ENCODE data around the gene TMCC1.
"Not testable (repeated sequence)": the region's sequence is repeated elsewhere in the genome, so short reads cannot be mapped to it uniquely, and the experiment has no call there.

The TMCC1 gene

DNA sequence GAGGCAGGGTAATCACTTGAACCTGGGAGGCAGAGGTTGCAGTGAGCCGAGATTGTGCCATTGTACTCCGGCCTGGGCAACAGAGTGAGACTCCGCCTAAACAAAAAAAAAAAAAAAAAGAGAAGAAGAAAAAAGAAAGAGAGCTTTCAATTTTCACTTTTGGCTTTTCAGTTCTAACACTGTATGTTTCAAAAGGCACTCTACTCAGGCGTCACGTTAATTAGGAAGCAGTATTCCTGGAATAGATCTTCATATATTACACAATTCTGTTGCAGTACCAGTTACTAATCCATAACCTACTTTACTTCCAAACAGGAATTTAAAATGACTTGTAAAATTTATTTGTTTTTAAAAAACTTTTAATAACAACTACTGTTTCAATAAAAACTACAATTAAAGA is 155.3 kb downstream of the TMCC1 start:
- in situ Hi-C loops (cut with HindIII; ENCODE audit: low sequenced_read_pairs): no loop called here

DNA sequence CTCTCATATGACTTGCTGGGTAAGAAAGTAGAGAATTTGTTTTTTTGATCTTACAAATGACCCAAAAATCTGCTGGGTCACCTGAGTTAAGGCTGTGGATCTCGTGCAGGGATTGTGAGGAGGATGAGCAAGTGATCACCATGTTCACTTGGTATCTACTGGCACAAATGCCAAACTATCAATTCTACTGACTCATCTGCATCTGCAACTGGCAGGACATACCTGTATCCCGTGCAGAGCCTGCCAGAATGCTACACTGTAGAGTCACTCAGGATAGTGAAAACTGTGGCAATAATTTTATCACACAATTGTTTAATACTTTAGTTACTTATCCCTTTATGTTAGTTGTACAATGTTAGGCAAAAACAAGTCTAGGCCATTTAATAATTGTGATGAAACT is 157.4 kb downstream of the TMCC1 start:
- in situ Hi-C loops (cut with HindIII; ENCODE audit: low sequenced_read_pairs): no loop called here

DNA sequence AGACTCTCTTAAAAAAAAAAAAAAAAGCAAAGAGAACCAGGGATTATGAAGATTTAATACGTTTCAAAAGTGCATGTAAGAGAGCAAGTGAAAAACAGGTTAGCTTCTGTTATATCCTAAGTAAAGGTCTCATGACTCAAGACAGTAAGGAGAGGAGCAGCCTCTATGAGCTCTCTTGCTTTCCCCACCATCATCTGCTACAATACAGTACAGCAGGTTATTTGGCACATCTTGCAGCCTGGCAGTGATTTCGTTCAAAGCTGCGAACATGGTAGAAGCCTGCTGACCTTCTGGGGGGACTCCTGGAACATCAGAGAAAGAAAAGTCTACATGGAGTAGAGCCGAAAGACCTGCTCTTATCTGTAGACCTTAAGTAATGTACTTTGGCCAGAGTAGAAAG is 157.9 kb downstream of the TMCC1 start:
- in situ Hi-C loops (cut with HindIII; ENCODE audit: low sequenced_read_pairs): no loop called here

DNA sequence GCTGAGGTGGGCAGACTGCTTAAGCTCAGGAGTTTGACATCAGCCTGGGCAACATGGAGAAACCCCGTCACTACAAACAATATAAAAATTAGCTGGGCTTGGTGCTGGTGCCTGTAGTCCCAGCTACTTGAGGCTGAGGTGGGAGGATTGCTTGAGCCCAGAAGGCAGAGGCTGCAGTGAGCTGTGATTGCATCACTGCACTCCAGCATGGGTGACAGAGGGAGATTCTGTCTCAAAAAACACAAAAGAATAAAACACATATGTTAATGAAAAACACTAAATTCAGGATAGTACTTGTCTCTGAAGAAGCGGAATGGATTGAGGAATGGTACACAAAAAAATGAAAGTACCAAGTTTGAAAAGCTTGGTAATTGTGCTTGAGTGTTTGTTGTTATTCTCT is 159.1 kb downstream of the TMCC1 start:
- in situ Hi-C loops (cut with HindIII; ENCODE audit: low sequenced_read_pairs): loop anchor here (5.0 kb wide), 1 partner anchor 48 kb away; no protein-coding TSS in a partner anchor

DNA sequence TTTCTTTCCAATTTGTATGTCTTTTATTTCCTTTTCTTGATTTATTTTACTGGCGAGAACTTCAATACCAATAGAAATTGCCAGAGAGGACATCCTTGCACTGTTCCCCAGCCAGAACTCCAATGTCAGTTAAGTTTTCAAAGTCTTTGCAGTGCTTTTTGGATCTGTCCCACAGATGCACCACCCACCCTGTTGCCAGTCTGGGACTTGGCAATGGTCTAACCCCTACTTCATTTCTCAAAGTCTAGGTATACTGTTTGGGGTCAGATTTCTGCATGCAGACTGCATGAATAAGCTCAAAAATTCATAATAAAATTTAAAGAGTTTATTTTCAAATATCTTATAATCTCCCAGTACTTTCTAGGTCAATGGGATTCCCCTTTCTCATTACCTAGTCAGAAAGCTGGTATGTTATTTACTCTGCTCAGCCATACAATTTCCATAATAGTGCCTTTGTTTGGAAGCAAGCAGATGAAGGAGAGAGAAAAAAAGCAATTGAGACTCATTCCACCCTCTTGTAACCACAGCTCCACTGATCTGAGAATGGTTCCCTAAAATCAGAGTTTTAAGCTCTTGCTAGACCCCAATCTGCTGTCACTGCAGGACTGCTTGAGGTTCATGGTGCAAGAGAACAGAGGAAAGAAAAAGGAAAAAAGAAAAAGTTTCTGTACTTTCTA is 161.2 kb downstream of the TMCC1 start:
- in situ Hi-C loops (cut with HindIII; ENCODE audit: low sequenced_read_pairs): loop anchor here (5.0 kb wide), 1 partner anchor 50 kb away; no protein-coding TSS in a partner anchor

DNA sequence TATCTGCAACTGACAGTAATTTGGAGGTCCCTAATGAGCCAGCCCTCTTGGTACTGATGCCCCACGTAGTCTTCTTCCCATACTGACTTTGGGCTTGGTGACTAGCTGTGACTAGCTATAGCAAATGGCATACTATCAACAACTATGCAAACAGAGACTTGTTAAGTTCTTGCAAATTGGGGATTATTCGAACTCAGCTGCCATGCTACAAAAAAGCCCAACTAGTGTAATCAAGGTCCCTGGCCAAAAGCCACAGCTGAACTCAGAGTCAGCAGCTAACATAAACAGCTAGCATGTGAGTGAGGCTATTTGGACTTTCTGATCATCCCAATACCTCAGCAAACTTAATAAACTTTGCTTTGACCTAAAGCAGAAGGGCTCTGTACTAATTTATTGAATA is 165.8 kb downstream of the TMCC1 start:
- in situ Hi-C loops (cut with HindIII; ENCODE audit: low sequenced_read_pairs): no loop called here

DNA sequence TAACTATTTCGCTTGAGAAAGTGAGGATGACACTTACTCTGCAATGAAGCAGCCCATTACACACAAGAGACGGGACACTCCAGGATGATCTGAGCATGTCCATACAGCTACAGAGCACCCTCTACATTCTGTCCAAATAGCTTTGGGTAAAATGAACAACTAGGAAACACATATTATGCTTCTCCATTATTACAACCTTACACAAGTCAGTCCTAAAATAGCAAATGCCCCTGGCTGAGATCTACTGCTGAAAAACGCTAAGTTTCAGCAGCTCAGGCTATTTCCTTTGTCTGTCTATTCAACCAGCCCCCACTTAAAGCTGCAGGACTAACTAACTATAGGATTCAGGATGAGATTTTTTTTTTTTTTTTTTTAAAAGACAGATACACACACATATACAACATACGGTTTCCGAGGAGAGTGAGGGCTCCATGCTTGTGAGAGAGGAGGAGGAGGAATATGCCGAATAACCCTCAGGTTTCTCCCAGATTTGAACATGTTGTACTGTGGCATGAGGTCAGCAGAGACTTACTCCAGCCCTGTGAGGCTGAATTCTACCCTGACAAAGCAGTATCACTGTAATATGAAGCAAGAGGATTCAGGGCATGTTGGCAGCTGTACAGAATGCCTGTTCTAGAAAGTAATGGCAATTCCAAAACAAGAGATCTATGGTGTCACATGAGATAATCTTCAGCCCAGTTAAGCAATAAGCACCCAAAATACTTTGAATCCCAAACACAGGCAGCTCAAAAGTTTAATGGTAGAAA is 169.8 kb downstream of the TMCC1 start:
- in situ Hi-C loops (cut with HindIII; ENCODE audit: low sequenced_read_pairs): no loop called here

DNA sequence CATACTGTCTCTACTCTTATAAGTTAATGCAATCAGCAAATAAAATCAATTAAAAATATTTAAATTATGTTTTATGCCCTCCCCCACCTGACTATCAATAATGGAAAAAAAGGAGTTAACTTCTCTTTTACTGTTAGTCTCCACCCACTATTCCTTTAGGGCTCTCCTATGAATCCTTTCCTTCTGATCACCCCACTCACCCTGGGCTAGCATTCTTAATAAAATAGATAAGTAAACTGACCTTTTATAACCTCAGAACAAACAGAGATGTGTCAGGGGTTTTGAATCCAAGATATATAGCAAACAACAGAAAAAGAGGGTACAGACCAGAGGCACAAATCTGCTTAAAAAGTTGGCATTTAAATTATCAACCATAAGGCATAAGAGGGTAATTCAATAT is 171.0 kb downstream of the TMCC1 start:
- in situ Hi-C loops (cut with HindIII; ENCODE audit: low sequenced_read_pairs): no loop called here

DNA sequence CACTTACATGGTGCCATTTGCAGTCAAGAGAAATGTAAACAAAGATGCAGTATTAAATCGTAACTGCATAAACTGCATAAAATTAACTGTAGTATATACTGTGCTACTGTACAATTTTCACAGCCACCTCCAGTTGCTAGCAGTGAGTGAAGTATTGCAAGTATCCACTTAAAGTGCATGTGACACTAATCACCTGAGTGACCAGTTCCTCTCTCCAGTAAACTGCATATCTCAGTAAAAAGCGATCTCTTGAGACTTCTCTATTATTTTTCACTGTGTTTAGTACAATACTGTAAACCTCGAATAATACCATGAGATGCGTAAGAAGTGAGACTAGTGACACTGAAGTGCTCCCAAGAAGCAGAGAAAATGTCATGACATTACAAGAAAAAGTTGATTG is 175.3 kb downstream of the TMCC1 start:
- in situ Hi-C loops (cut with HindIII; ENCODE audit: low sequenced_read_pairs): no loop called here

DNA sequence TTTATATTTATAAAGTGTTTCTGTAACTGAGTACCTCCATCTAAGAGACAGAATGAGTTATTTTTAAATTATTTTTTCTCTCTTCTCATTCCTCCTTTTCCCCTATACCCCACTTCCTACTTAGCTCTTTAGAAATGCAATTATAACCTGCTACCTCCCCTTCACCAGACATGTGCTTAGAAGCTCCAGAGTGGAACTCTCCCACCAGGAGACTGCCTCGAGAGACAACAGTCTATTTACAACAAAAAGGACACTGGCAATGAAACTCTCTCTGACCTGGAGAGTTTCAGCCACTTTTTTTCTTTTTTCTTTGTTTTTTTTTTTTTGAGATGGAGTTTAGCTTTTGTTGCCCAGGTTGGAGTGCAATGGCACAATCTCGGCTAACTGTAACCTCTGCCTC is 177.7 kb downstream of the TMCC1 start:
- in situ Hi-C loops (cut with HindIII; ENCODE audit: low sequenced_read_pairs): no loop called here

DNA sequence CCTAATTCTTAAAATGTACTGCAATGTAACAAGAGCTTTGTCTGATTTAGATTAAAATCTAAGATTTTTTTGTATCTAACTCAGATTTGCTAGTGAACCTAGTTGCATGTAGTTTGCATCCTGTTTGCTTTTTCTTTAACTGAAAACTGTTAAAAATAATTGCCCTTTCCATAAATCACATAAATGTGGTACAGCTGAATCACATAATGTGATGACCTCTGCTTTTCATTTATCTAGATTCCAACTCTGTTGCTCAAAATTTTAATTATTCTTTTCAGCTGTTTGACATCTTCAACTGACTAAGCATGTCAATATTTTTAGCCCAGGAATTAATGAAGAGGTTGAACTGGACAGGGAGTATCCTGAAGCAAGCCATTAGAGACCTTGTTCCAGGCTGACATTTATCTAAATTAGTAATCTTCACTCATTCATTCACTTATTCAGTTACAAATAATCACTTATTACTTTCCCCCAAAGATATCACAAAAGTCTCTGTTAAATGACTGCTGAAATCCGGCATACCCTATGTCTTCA is 185.1 kb downstream of the TMCC1 start:
- in situ Hi-C loops (cut with HindIII; ENCODE audit: low sequenced_read_pairs): no loop called here

DNA sequence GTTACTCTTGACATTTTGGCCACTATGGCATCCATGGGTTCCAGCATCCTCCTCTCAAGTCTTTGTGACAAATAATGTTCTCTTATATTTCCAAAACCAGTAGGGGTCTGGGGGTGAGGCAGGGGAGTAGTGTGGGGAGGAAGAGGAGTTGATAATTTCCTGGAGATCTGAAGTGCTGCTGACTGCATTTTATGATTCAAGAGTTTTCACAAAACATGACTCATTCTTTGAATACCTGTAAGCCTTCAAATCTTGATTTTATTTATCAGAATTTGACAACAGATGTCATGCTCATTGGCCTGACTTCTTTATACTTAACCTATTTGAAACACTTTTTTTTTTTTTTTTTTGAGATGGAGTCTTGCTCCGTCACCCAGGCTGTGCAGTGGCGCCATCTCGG is 188.2 kb downstream of the TMCC1 start:
- in situ Hi-C loops (cut with HindIII; ENCODE audit: low sequenced_read_pairs): no loop called here

DNA sequence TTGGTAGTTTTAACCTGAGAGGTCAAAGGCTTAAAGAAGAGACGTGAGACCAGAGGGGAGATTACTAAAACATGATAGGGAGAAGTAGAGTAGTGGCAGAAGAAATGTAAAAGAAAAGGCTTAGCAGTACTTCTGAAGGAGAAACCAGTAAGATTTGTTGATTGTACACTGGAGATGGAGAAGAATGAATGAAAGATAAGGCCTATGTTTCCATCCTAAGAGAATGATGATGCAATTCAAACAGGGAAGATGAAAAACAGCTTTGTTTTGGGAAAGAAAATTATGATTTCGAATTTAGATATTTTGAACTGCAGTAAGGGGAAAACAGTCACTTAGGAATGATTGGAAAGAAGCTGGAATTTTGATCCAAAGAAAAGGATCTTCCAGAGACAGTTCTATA is 189.6 kb downstream of the TMCC1 start:
- in situ Hi-C loops (cut with HindIII; ENCODE audit: low sequenced_read_pairs): no loop called here

DNA sequence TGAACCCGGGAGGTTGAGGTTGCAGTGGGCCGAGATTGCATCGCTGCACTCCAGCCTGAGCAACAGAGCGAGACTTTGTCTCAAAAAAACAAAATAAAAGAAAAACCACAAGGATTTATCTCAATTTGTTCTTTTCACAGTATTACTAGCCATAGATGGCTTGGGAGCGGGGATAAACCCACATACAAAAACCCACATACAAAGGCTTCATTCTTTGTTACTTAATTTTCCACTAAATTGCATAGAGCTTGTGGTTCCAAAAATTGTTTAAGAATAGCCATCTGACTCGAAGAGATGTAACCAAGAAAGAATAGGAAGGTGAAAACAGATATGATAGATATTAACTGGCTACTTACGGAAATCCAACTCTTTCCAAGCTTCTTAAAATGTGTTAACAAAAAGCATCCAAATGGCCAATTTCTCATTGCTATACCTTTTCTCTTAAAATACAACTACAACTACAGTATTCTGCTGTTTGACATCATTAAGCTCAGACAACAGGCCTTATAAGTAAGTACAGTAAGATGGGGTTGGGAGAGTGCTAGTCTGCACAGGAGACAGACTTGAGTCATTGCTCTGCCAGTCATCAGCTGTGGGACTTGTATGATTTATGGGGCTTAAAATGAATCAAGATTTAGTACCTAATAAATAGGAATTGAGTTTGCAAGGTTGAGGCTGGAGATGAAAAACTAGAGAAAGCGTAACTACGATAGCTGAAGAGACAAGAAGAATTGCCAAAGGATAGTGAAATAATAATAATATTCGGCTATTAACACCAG is 190.4 kb downstream of the TMCC1 start:
- in situ Hi-C loops (cut with HindIII; ENCODE audit: low sequenced_read_pairs): no loop called here

DNA sequence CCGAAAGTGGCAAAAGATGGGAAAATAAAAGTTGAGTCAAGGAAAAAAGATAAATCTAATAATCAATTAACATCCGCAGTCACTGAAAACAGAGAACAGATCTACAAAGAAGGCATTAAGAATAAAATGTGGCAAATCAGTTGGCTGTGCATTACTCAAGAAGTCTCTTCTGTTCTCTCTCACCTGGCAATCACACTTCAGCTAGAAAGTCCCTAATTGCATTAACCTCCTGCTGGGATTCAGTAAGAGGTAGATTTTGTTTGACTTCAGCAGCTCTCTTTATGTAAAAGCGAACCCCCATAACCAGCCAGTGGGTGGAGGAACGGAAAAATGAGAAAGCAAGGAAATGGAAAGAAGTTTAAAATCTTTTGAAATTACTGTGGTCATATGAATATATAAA is 192.3 kb downstream of the TMCC1 start:
- in situ Hi-C loops (cut with HindIII; ENCODE audit: low sequenced_read_pairs): no loop called here

DNA sequence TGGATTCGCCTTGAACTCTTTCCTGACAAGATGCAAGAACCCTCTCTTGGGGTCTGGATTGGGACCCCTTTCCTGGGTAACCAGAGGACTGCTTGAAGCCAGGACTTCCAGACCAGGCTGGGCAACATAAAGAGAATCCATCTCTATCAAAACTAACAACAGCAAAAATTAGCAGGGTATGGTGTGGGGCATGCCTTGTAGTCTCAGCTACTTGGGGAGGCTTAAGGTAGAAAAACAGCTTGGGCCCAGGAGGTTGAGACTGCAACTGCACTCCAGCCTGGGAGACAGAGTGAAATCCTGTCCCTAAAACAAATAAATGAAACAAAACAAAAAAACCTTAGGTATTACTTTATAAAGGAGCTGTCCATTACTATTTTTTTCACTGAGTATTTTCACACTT is 193.9 kb downstream of the TMCC1 start:
- in situ Hi-C loops (cut with HindIII; ENCODE audit: low sequenced_read_pairs): no loop called here

DNA sequence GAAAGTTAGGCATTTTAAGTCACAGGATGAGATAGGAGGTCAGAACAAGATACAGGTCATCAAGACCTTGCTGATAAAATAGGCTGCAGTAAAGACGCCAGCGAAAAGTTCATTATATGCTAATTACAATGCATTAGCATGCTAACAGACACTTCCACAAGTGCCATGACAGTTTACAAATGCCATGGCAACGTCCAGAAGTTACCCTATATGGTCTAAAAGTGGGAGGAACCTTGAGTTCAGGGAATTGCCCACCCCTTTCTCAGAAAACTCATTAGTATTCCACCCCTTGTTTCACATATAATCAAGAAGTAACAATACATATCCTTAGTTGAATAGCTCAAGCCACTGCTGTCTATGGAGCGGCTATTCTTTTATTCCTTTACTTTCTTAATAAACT is 194.3 kb downstream of the TMCC1 start:
- in situ Hi-C loops (cut with HindIII; ENCODE audit: low sequenced_read_pairs): no loop called here

DNA sequence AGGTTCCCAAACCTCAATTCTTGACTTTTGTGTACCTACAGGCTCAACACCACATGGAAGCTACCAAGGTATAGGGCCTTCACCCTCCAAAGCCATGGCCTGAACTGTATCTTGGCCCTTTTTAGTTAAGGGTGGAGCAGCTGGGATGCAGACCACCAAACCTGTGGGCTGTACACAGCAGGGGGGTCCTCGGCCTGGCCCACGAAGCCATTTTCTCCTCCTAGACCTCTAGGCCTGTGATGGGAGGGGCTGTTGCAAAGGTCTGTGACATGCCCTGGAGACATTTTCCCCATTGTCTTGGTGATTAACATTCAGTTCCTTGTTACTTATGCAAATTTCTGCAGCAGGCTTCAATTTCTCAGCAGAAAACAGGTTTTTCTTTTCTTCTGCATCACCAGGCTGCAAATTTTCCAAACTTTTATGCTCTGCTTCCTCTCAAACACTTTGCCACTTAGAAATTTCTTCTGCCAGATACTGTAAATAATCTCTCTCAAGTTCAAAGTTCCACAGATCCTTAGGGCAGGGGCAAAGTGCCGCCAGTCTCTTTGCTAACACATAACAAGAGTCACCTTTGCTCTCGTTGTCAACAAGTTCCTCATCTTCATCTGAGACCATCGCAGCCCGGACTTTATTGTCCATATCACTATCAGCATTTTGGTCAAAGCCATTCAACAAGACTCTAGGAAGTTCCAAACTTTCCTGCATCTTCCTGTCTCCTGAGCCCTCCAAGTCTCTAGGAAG is 196.1 kb downstream of the TMCC1 start:
- in situ Hi-C loops (cut with HindIII; ENCODE audit: low sequenced_read_pairs): no loop called here

DNA sequence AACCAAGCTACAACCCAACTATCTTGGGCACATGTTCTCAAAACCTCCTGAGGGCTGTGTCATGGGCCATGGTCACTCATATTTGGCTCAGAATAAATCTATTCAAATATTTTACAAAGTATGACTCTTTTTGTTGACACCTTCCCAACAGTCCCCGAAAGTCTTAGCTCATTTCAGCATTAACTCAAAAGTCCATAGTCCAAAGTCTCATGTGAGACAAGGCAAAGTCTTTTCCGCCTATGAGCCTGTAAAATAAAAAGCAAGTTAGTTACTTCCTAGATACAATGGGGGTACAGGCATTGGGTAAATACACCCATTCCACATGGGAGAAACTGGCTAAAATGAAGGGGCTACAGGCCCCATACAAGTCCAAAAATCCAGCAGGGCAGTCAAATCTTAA is 197.1 kb downstream of the TMCC1 start:
- in situ Hi-C loops (cut with HindIII; ENCODE audit: low sequenced_read_pairs): not testable (repeated sequence)

DNA sequence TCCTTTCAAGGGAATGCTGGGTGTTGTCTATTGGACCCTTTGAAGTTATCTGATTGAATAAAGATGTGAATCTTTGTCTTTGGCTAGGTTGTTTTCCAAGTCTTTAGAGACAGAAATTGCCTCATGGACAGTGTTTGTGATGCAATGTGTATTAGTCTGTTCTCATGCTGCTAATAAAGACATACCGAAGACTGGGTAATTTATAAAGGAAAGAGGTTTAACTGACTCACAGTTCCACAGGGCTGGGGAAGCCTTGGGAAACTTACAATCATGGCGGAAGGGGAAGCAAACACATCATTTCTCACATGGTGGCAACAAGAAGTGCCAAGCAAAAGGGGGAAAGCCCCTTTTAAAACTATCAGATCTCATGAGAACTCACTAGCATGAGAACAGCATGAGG is 198.3 kb downstream of the TMCC1 start:
- in situ Hi-C loops (cut with HindIII; ENCODE audit: low sequenced_read_pairs): no loop called here

DNA sequence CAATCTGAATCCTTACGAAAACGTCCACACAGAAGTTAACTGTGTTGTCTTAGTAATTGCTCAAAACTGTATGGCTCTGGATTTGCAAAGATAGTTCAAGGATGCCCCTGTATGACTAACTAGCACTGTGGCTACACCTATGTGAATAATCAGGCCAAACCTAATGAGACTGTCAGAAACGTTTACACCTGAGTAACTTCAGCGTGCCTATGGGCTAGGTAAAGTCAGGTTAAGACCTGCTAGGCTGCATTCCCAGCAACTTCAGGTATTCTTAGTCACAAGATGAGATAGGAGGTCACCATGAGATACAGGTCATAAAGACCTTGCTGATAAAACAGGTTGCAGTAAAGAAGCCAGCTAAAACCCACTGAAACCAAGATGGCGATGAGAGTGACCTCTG is 199.3 kb downstream of the TMCC1 start:
- in situ Hi-C loops (cut with HindIII; ENCODE audit: low sequenced_read_pairs): no loop called here
